ENCODE measurements around the gene IL20RB.

DNA sequence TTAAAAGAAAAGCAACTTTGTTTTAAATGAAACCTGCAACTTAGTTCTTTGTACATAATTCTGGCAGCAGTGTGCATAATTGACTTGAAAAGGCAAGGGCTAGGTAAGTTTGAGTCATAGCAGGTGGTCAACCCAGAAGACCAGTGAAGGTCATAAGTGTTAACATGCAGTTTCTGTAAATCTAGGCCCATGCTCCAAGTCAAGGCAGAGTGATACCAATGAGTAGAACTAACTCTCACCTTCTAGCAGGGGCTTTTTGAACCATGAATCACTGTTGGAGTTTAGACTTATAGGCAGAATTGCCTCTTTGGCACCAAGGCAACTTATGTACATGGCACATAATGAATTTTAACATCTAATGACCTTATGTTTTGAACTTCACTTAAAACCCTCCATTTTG is 29.5 kb upstream of the IL20RB start:
- TF ChIP-seq, protein P1, sequence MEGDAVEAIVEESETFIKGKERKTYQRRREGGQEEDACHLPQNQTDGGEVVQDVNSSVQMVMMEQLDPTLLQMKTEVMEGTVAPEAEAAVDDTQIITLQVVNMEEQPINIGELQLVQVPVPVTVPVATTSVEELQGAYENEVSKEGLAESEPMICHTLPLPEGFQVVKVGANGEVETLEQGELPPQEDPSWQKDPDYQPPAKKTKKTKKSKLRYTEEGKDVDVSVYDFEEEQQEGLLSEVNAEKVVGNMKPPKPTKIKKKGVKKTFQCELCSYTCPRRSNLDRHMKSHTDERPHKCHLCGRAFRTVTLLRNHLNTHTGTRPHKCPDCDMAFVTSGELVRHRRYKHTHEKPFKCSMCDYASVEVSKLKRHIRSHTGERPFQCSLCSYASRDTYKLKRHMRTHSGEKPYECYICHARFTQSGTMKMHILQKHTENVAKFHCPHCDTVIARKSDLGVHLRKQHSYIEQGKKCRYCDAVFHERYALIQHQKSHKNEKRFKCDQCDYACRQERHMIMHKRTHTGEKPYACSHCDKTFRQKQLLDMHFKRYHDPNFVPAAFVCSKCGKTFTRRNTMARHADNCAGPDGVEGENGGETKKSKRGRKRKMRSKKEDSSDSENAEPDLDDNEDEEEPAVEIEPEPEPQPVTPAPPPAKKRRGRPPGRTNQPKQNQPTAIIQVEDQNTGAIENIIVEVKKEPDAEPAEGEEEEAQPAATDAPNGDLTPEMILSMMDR (IDR thresholded peaks at IDR 0.05), result no peak
- TF ChIP-seq EP300 (IDR thresholded peaks at IDR 0.05), result no peak
- no peak for TF ChIP-seq POLR2A (IDR thresholded peaks at IDR 0.05)
- no peak for TF ChIP-seq POLR2AphosphoS5 (IDR thresholded peaks at IDR 0.05)
